BLaER1 treated with 17β-estradiol and CSF1 and Interleukin-3, amounts not matched to agents 10 nM and 100 nM (cell line): ENCODE results near the gene GNPTG.

Source experiments
- H3K27ac ChIP-seq, 11 experiments: shearing (Covaris generic); formaldehyde crosslinking; 2 replicates each; pipeline ENCODE4 v1.8.1; 2022
- H3K27me3 ChIP-seq, 11 experiments: shearing (Covaris generic); formaldehyde crosslinking; 2 replicates each; pipeline ENCODE4 v1.8.1; 2022
- H3K36me3 ChIP-seq, 11 experiments: shearing (Covaris generic); formaldehyde crosslinking; 2 replicates each; pipeline ENCODE4 v1.8.1; 2022
- H3K4me1 ChIP-seq, 10 experiments: shearing (Covaris generic); formaldehyde crosslinking; 2 replicates each; pipeline ENCODE4 v1.8.1; 2022
- H3K4me2 ChIP-seq, 11 experiments: shearing (Covaris generic); formaldehyde crosslinking; 2 replicates each; pipeline ENCODE4 v1.8.1; 2022
- H3K4me3 ChIP-seq, 10 experiments: shearing (Covaris generic); formaldehyde crosslinking; 2 replicates each; pipeline ENCODE4 v1.8.1; 2022
- H3K9ac ChIP-seq, 11 experiments: shearing (Covaris generic); formaldehyde crosslinking; 2 replicates each; pipeline ENCODE4 v1.8.1; 2022
- H3K9me3 ChIP-seq, 11 experiments: shearing (Covaris generic); formaldehyde crosslinking; replicated peaks in 1 of 11; 2 replicates each; pipeline ENCODE4 v1.8.1; 2022
- H4K20me1 ChIP-seq, 11 experiments: shearing (Covaris generic); formaldehyde crosslinking; 2 replicates each; pipeline ENCODE4 v1.8.1; 2022
- Cebpa-rat ChIP-seq, 11 experiments: shearing (Covaris generic); IDR thresholded peaks; 2 replicates each; pipeline ENCODE4 v1.8.1; 2022

Gene GNPTG

GRCh38 chr16:1334739-1335138 is 17.0 kb upstream of the GNPTG start:
- Histone ChIP-seq H3K27ac (no peak overlapping the region), H3K4me2 (peak overlapping the region in 8 of 11 experiments; percentile 24 to 65 (median 50); a peak in 13 of 22 replicates), H3K9ac (no peak overlapping the region), H4K20me1 (peaks cover 0 to 76% (median 52%) of the 10 kb centered on the region in 11 experiments; a peak in 18 of 22 replicates), H3K27me3 (peaks cover 63 to 87% (median 82%) of the 10 kb centered on the region in 11 experiments), H3K36me3 (no peaks in the 10 kb centered on the region), H3K4me1 (peaks cover 16 to 76% (median 68%) of the 10 kb centered on the region in 10 experiments), H3K4me3 (no peak overlapping the region), H3K9me3 (peaks cover 0 to 14% (median 8%) of the 10 kb centered on the region in 11 experiments; a peak in 17 of 22 replicates)
- TF ChIP-seq Cebpa-rat (IDR thresholded peaks at IDR 0.05): no peak

DNA sequence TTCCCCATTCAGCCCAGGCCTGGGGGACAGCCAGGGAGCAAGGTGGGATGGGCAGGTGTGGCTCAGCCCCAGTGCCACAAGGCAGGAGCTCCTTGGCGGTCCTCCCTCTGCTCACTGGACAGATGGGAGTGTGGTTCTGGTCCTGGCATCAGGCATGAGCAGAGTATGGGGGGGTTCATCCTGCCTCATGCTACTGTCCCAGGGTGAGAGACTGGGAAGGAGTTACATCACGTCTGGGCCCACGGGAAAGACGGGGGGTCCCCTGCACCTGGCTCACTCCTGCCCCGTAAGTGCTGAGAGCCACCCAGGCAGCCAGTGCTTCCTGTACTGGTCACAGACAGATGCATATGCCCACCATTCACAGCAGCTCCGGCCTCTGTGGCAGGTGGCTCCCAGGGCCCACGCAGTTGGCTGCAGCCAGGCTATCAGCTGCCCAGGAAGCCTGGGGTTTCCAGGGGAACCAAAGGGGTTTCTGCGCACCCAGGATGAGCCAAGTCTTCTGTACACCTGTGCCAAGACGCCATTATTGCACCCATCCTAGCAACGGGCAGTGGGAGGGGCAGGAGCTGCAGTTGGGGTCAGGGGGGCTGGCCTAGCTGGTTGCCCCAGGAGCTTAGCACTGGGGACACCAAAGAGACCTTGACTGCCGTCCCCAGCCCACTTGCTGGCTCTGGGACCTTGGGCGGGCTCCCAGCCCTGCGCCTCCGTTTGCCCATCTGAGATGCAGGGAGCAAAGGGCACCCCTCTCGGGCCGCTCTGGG is 16.3 kb upstream of the GNPTG start:
- Histone ChIP-seq H3K27me3 (peaks cover 63 to 81% (median 76%) of the 10 kb centered on the region in 11 experiments), H3K36me3 (no peaks in the 10 kb centered on the region), H3K4me1 (peaks cover 16 to 76% (median 68%) of the 10 kb centered on the region in 10 experiments), H3K4me3 (no peak overlapping the region), H3K9me3 (peaks cover 0 to 8% (median 2%) of the 10 kb centered on the region in 11 experiments; a peak in 17 of 22 replicates), H3K4me2 (peak overlapping the region in 8 of 11 experiments; percentile 24 to 65 (median 50); a peak in 14 of 22 replicates), H3K9ac (no peak overlapping the region), H4K20me1 (peaks cover 0 to 79% (median 52%) of the 10 kb centered on the region in 11 experiments; a peak in 18 of 22 replicates), H3K27ac (no peak overlapping the region)
- TF ChIP-seq Cebpa-rat (IDR thresholded peaks at IDR 0.05): no peak

DNA sequence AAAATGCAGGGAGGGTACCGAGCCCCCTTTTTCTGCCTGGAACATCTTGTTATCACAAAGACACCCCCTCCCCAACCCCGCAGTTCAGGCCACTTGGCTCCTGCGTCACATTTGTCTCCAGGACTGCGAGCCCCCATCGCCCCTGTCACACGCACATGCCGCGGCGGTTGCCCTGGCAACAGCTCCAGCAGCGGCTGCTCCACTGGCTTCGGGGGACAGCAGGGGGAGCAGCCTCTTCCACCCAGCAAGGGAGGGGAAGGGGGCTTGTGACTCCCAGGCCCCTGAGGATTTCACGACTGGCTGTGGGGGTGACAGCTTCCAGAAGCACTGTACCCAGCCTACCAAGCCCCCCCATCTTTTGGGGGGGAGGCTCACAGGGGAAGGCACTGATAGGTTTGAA is 15.7 kb upstream of the GNPTG start:
- Histone ChIP-seq H3K9me3 (peaks cover 0 to 6% (median 0%) of the 10 kb centered on the region in 11 experiments; a peak in 1 of 22 replicates), H3K36me3 (no peaks in the 10 kb centered on the region), H3K4me2 (peak overlapping the region in 8 of 11 experiments; percentile 24 to 65 (median 50); a peak in 12 of 22 replicates), H4K20me1 (peaks cover 0 to 85% (median 52%) of the 10 kb centered on the region in 11 experiments; a peak in 18 of 22 replicates), H3K27me3 (peaks cover 61 to 75% (median 71%) of the 10 kb centered on the region in 11 experiments), H3K4me1 (peaks cover 16 to 82% (median 71%) of the 10 kb centered on the region in 10 experiments), H3K4me3 (no peak overlapping the region), H3K27ac (no peak overlapping the region), H3K9ac (no peak overlapping the region)
- TF ChIP-seq Cebpa-rat (IDR thresholded peaks at IDR 0.05): no peak

DNA sequence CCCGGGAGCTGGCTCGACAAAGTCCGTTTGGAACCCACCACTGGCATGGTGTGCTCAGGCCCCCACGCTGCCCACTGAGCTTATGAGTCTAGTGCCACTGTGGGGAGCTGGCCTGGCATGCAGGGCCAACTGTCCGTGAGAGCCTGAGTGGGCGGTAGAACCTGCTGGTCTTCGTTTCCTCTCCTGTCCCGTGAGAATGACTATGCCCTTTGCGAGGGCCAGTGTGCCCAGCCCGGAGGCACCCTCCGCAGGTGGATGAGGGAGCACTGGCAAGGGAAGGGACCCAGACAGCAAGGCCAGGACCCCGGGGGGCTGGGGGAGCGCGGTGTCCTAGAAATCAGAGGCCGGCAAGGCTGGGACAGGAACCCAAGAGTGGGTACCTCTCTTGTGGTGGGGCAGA is 15.1 kb upstream of the GNPTG start:
- Histone ChIP-seq H3K9me3 (peaks cover 0 to 6% (median 0%) of the 10 kb centered on the region in 11 experiments; a peak in 1 of 22 replicates), H3K9ac (no peak overlapping the region), H3K4me1 (peaks cover 11 to 83% (median 72%) of the 10 kb centered on the region in 10 experiments), H3K4me2 (peak overlapping the region in 7 of 11 experiments; percentile 31 to 65 (median 51); a peak in 9 of 22 replicates), H3K4me3 (no peak overlapping the region), H3K27ac (no peak overlapping the region), H3K27me3 (peaks cover 55 to 68% (median 65%) of the 10 kb centered on the region in 11 experiments), H3K36me3 (no peaks in the 10 kb centered on the region), H4K20me1 (peaks cover 0 to 91% (median 48%) of the 10 kb centered on the region in 11 experiments; a peak in 18 of 22 replicates)
- TF ChIP-seq Cebpa-rat (IDR thresholded peaks at IDR 0.05): no peak

GRCh38 chr16:1337486-1337885 is 14.2 kb upstream of the GNPTG start:
- Histone ChIP-seq H3K4me3 (no peak overlapping the region), H4K20me1 (peaks cover 0 to 93% (median 53%) of the 10 kb centered on the region in 11 experiments; a peak in 19 of 22 replicates), H3K9me3 (peaks cover 0 to 6% (median 0%) of the 10 kb centered on the region in 11 experiments; a peak in 1 of 22 replicates), H3K36me3 (no peaks in the 10 kb centered on the region), H3K9ac (no peak overlapping the region), H3K27ac (no peak overlapping the region), H3K4me1 (peaks cover 10 to 83% (median 72%) of the 10 kb centered on the region in 10 experiments), H3K4me2 (peak overlapping the region in 5 of 11 experiments; percentile 4 to 44 (median 24); a peak in 5 of 22 replicates), H3K27me3 (peaks cover 46 to 60% (median 56%) of the 10 kb centered on the region in 11 experiments)
- TF ChIP-seq Cebpa-rat (IDR thresholded peaks at IDR 0.05): no peak

GRCh38 chr16:1338119-1338730 is 13.5 kb upstream of the GNPTG start:
- Histone ChIP-seq H3K4me1 (peaks cover 13 to 79% (median 68%) of the 10 kb centered on the region in 10 experiments), H3K4me2 (peak overlapping the region in 7 of 11 experiments; percentile 23 to 53 (median 46); a peak in 10 of 22 replicates), H3K9me3 (peaks cover 0 to 1% (median 0%) of the 10 kb centered on the region in 11 experiments; a peak in 1 of 22 replicates), H3K27me3 (peaks cover 39 to 52% (median 49%) of the 10 kb centered on the region in 11 experiments), H3K27ac (no peak overlapping the region), H3K36me3 (no peaks in the 10 kb centered on the region), H3K4me3 (no peak overlapping the region), H4K20me1 (peaks cover 0 to 88% (median 46%) of the 10 kb centered on the region in 11 experiments; a peak in 18 of 22 replicates), H3K9ac (no peak overlapping the region)
- TF ChIP-seq Cebpa-rat (IDR thresholded peaks at IDR 0.05): no peak

- H3K27me3 ChIP-seq: peaks cover 30 to 44% (median 40%) of the 10 kb centered on the region in 11 experiments
- H3K27ac ChIP-seq: no peak overlapping the region
- H3K9me3 ChIP-seq: no peaks in the 10 kb centered on the region
- H3K36me3 ChIP-seq: no peaks in the 10 kb centered on the region
- H4K20me1 ChIP-seq: peaks cover 0 to 90% (median 50%) of the 10 kb centered on the region in 11 experiments; a peak in 19 of 22 replicates
- no peak for TF ChIP-seq Cebpa-rat (IDR thresholded peaks at IDR 0.05)
- H3K4me1 ChIP-seq: peaks cover 21 to 82% (median 70%) of the 10 kb centered on the region in 10 experiments
- H3K4me3 ChIP-seq: no peak overlapping the region
- H3K4me2 ChIP-seq: peak overlapping the region in 7 of 11 experiments; percentile 23 to 53 (median 46); a peak in 10 of 22 replicates
- H3K9ac ChIP-seq: no peak overlapping the region
Measured at GRCh38 chr16:1338855-1339675, 12.7 kb upstream of the GNPTG start.
